ENCODE measurements around the gene NNT.

DNA sequence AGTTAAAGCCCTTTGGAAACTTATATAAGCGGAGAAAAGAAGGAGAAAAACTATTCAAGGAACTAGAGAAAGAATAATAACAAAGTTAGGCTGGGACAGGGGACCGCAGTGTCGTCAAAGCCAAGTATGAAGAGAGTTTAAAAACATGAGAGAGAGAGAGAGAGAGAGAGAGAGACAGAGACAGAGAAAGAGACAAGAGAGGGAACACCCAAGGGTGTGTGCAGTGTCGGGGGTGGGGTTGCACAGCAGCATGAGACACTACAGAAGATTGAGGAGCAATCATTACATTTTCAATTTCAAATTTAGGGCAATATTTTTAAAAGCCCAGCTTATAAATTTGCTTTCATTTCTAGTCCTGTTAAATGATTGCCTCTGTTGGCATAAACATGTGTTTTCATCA, 74.3 kb downstream of the NNT start:
- no peak for TF ChIP-seq YY1 (IDR thresholded peaks at IDR 0.05; ENCODE audit: insufficient read depth, insufficient read length)
- TF ChIP-seq ZNF274 (IDR thresholded peaks at IDR 0.05; ENCODE audit: low read depth, low read length): no peak

All from NT2/D1 (cell line).